ENCODE data around the gene RBMS1.

Gene RBMS1

DNA sequence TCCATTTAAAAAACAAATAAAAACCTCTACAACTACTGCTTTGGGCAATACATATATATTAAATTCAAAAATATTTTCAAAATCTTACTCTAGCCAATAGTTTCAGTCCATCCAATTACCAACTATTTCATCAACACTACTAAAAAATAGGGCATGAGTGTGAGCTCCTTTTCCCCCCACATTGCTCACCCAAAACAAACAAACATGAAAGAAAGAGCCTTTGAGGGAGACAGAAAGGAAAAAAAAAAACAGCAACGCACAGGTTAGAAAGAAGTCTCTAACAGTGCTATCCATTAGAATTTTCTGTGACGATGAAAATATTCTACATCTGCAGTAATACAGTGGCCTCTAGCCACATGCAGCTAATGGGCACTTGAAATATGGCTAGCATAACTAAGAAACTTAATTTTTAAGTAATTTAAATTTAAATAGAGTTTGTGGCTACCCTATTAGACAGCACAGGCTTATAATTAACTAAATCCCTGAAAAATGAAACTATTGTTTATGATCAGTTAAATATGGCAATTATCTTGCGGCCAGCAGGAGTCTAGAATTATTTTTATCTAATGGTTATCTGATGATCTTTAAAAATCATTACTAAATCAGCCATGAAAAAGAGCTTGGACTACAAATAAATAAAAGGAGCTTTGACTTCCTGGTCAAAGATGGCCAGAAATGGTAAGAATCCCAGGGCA, 59.2 kb downstream of the RBMS1 start:
- Histone ChIP-seq H3K9ac (no peak overlapping the region), H3K4me1 (ENCODE audit: low read depth, poor library complexity, severe bottlenecking) (peaks cover 4% of the 10 kb centered on the region), H4K20me1 (ENCODE audit: insufficient read depth) (no peaks in the 10 kb centered on the region), H3K79me2 (ENCODE audit: insufficient read depth, low read depth) (no peaks in the 10 kb centered on the region), H3K36me3 (ENCODE audit: insufficient read depth) (no peaks in the 10 kb centered on the region), H3K27me3 (ENCODE audit: insufficient read depth, low read depth) (no peaks in the 10 kb centered on the region), H3K4me3 (IDR thresholded peaks at IDR 0.05; ENCODE audit: insufficient read depth, low read depth, low read length) (no peak overlapping the region), H3K27ac (no peak overlapping the region), H3K4me2 (no peak overlapping the region), H2AFZ (ENCODE audit: low read depth) (no peak overlapping the region)
- TF ChIP-seq CTCF (conservative IDR thresholded peaks at IDR 0.05; ENCODE audit: low read depth, low read length), result no peak

GRCh38 chr2:160433466-160434140, 60.0 kb downstream of the RBMS1 start:
- H3K4me2 ChIP-seq, result no peak overlapping the region
- no peaks in the 10 kb centered on the region for H3K36me3 ChIP-seq (ENCODE audit: insufficient read depth)
- no peaks in the 10 kb centered on the region for H3K79me2 ChIP-seq (ENCODE audit: insufficient read depth, low read depth)
- no peak overlapping the region for H3K4me3 ChIP-seq (IDR thresholded peaks at IDR 0.05; ENCODE audit: insufficient read depth, low read depth, low read length)
- no peak overlapping the region for H3K27ac ChIP-seq
- peaks cover 12% of the 10 kb centered on the region for H3K4me1 ChIP-seq (ENCODE audit: low read depth, poor library complexity, severe bottlenecking)
- TF ChIP-seq CTCF (conservative IDR thresholded peaks at IDR 0.05; ENCODE audit: low read depth, low read length), result no peak
- H3K27me3 ChIP-seq (ENCODE audit: insufficient read depth, low read depth), result no peaks in the 10 kb centered on the region
- H2AFZ ChIP-seq (ENCODE audit: low read depth), result no peak overlapping the region
- H3K9ac ChIP-seq, result no peak overlapping the region
- H4K20me1 ChIP-seq (ENCODE audit: insufficient read depth), result no peaks in the 10 kb centered on the region

- Histone ChIP-seq H3K27me3 (ENCODE audit: insufficient read depth, low read depth) (no peaks in the 10 kb centered on the region), H3K36me3 (ENCODE audit: insufficient read depth) (no peaks in the 10 kb centered on the region), H3K79me2 (ENCODE audit: insufficient read depth, low read depth) (no peaks in the 10 kb centered on the region), H3K4me1 (ENCODE audit: low read depth, poor library complexity, severe bottlenecking) (peaks cover 22% of the 10 kb centered on the region), H2AFZ (ENCODE audit: low read depth) (no peak overlapping the region), H3K9ac (no peak overlapping the region), H3K27ac (no peak overlapping the region), H3K4me3 (IDR thresholded peaks at IDR 0.05; ENCODE audit: insufficient read depth, low read depth, low read length) (no peak overlapping the region), H4K20me1 (ENCODE audit: insufficient read depth) (no peaks in the 10 kb centered on the region), H3K4me2 (no peak overlapping the region)
- TF ChIP-seq CTCF (conservative IDR thresholded peaks at IDR 0.05; ENCODE audit: low read depth, low read length), result no peak
These were observed 61.0 kb downstream of the RBMS1 start for GRCh38 chr2:160432633-160433032.

DNA sequence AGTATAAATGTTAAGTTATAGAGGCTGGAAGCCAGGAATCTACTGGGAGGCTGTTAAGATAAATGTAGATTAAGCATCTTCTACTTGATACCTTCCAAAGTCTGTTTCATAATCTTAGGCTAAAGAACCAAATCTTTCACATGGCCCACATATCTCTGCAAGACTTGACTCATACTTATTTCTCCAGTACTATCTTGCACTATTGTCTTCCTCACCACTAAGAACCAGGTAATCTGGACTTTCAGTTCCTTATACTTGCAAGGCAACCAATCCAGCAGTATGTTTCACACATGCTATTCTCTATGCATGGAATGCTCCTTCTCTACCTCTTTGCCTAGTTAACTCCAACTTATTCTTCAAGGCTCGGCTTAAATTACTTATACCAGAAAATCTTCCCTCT, 62.2 kb downstream of the RBMS1 start:
- Histone ChIP-seq H3K27me3 (ENCODE audit: insufficient read depth, low read depth) (no peaks in the 10 kb centered on the region), H4K20me1 (ENCODE audit: insufficient read depth) (no peaks in the 10 kb centered on the region), H3K4me3 (IDR thresholded peaks at IDR 0.05; ENCODE audit: insufficient read depth, low read depth, low read length) (no peak overlapping the region), H2AFZ (ENCODE audit: low read depth) (no peak overlapping the region), H3K79me2 (ENCODE audit: insufficient read depth, low read depth) (no peaks in the 10 kb centered on the region), H3K36me3 (ENCODE audit: insufficient read depth) (no peaks in the 10 kb centered on the region), H3K4me1 (ENCODE audit: low read depth, poor library complexity, severe bottlenecking) (peaks cover 34% of the 10 kb centered on the region), H3K9ac (no peak overlapping the region), H3K27ac (no peak overlapping the region), H3K4me2 (no peak overlapping the region)
- no peak for TF ChIP-seq CTCF (conservative IDR thresholded peaks at IDR 0.05; ENCODE audit: low read depth, low read length)
